Tibial nerve (tissue), 4 donors: ENCODE measurements around the gene PLCB4. TPM values are rescaled to one million over a fixed set of nuclear protein-coding genes. Genes with fewer than 3 reads are reported as not detected.
"Not testable (repeated sequence)": the region's sequence is repeated elsewhere in the genome, so short reads cannot be mapped to it uniquely, and the experiment has no call there.

ENCODE experiments used
- DNase-seq, 2 donors: peaks; one replicate each; pipeline ENCODE4 v3.0.0-alpha.2; 2019; ENCODE audit warnings: low spot score in 2 of 2
- H3K27ac ChIP-seq, 4 donors: fragments of 200-600 bp; sonication (generic) in 3 of 4; one replicate each; pipeline ENCODE4 v1.5.1; 2017 to 2019; ENCODE audit warnings: mild to moderate bottlenecking in 1 of 4
- H3K27me3 ChIP-seq, 2 donors: fragments of 200-600 bp; sonication (generic) in 1 of 2; one replicate each; pipeline versions ENCODE4 v1.5.1 to v1.6.0; 2017 to 2019
- H3K36me3 ChIP-seq, 3 donors: fragments of 200-600 bp; sonication (generic); one replicate each; pipeline ENCODE4 v1.5.1; 2018 to 2019
- H3K4me1 ChIP-seq, 4 donors: fragments of 200-600 bp; sonication (generic) in 3 of 4; one replicate each; pipeline ENCODE4 v1.5.1; 2017 to 2019
- H3K4me3 ChIP-seq, 4 donors: fragments of 200-600 bp; sonication (generic) in 3 of 4; one replicate each; pipeline ENCODE4 v1.5.1; 2017 to 2019; ENCODE audit warnings: mild to moderate bottlenecking in 1 of 4, moderate library complexity in 1 of 4
- H3K9me3 ChIP-seq, 4 donors: fragments of 200-600 bp; sonication (generic) in 3 of 4; one replicate each; pipeline ENCODE4 v1.5.1; 2017 to 2019
- EP300 ChIP-seq, 2 donors: sonication (generic); formaldehyde crosslinking; IDR thresholded peaks; one replicate each; pipeline ENCODE4 v1.6.1; 2017; ENCODE audit warnings: antibody characterized with exemption in 2 of 2, mild to moderate bottlenecking in 1 of 2
- POLR2A ChIP-seq, 2 donors: fragments of 450-650 bp; IDR thresholded peaks; one replicate each; pipeline ENCODE4 v1.6.1; 2017; ENCODE audit warnings: antibody characterized with exemption in 2 of 2, mild to moderate bottlenecking in 2 of 2, moderate library complexity in 2 of 2
- WGBS, 2 donors: methylation state at CpG; one replicate each; pipeline ENCODE4 v1.1.5; 2018; 5-methylcytosine and 5-hydroxymethylcytosine counted together
- total RNA-seq, 4 donors: library from RNA; depleted of rRNA; stranded (reverse); fragments of >200 nt; gene quantifications; one replicate each; pipeline ENCODE4 v1.1.0, GENCODE V29; 2016
- TF ChIP-seq, protein P1 (sequence below), 5 experiments: fragments of 200-600 bp in 3 of 5; fragments of 450-650 bp in 2 of 5; sonication (generic) in 3 of 5; IDR thresholded peaks; one replicate each; pipeline ENCODE4 v1.5.1; 2016 to 2019; ENCODE audit warnings: antibody characterized with exemption in 5 of 5, mild to moderate bottlenecking in 3 of 5, moderate library complexity in 2 of 5

Gene PLCB4
- total RNA-seq, 4 donors from 2014 or later, result 35.7 to 52.9 (median 40.1) TPM

- WGBS, 2 donors, result 85 to 86% methylated on average over 2 of the region's 2 CpGs
These were observed 78.7 kb downstream of the PLCB4 start for GRCh38 chr20:9147547-9148024.

GRCh38 chr20:9148291-9148690 is 79.4 kb downstream of the PLCB4 start:
- Histone ChIP-seq H3K9me3 (peaks cover 0 to 12% (median 0%) of the 10 kb centered on the region in 4 donors), H3K4me1 (peaks cover 0 to 36% (median 12%) of the 10 kb centered on the region in 4 donors), H3K4me3 (no peak overlapping the region), H3K27ac (no peak overlapping the region), H3K27me3 (no peaks in the 10 kb centered on the region), H3K36me3 (peaks cover 0 to 7% (median 0%) of the 10 kb centered on the region in 3 donors)
- WGBS, 2 donors, result 83 to 88% methylated on average over 3 of the region's 3 CpGs
- no peak for TF ChIP-seq POLR2A (IDR thresholded peaks at IDR 0.05)
- TF ChIP-seq, protein P1, sequence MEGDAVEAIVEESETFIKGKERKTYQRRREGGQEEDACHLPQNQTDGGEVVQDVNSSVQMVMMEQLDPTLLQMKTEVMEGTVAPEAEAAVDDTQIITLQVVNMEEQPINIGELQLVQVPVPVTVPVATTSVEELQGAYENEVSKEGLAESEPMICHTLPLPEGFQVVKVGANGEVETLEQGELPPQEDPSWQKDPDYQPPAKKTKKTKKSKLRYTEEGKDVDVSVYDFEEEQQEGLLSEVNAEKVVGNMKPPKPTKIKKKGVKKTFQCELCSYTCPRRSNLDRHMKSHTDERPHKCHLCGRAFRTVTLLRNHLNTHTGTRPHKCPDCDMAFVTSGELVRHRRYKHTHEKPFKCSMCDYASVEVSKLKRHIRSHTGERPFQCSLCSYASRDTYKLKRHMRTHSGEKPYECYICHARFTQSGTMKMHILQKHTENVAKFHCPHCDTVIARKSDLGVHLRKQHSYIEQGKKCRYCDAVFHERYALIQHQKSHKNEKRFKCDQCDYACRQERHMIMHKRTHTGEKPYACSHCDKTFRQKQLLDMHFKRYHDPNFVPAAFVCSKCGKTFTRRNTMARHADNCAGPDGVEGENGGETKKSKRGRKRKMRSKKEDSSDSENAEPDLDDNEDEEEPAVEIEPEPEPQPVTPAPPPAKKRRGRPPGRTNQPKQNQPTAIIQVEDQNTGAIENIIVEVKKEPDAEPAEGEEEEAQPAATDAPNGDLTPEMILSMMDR (IDR thresholded peaks at IDR 0.05), result no peak
- no peak for TF ChIP-seq EP300 (IDR thresholded peaks at IDR 0.05)
- DNase-seq, result no peak

More at GRCh38 chr20:9147547-9148024, 78.7 kb downstream of the PLCB4 start:
- no peak for TF ChIP-seq EP300 (IDR thresholded peaks at IDR 0.05)
- TF ChIP-seq POLR2A (IDR thresholded peaks at IDR 0.05), result no peak
- TF ChIP-seq, protein P1 (IDR thresholded peaks at IDR 0.05), result no peak
- no peak for DNase-seq
- Histone ChIP-seq H3K4me3 (no peak overlapping the region), H3K9me3 (peaks cover 0 to 12% (median 0%) of the 10 kb centered on the region in 4 donors), H3K27me3 (no peaks in the 10 kb centered on the region), H3K36me3 (peaks cover 0 to 7% (median 0%) of the 10 kb centered on the region in 3 donors), H3K27ac (no peak overlapping the region), H3K4me1 (peaks cover 0 to 36% (median 12%) of the 10 kb centered on the region in 4 donors)

GRCh38 chr20:9149087-9149486 is 80.2 kb downstream of the PLCB4 start:
- H3K36me3 ChIP-seq, result peaks cover 0 to 7% (median 0%) of the 10 kb centered on the region in 3 donors
- TF ChIP-seq EP300 (IDR thresholded peaks at IDR 0.05) (no peak), POLR2A (IDR thresholded peaks at IDR 0.05) (no peak)
- TF ChIP-seq, protein P1 (IDR thresholded peaks at IDR 0.05), result no peak
- H3K27ac ChIP-seq, result no peak overlapping the region
- H3K4me3 ChIP-seq, result no peak overlapping the region
- no peak for DNase-seq
- peaks cover 0 to 30% (median 9%) of the 10 kb centered on the region in 4 donors for H3K4me1 ChIP-seq
- H3K9me3 ChIP-seq, result peaks cover 0 to 12% (median 0%) of the 10 kb centered on the region in 4 donors
- H3K27me3 ChIP-seq, result no peaks in the 10 kb centered on the region
- WGBS, 2 donors, result 88 to 90% methylated on average over 3 of the region's 3 CpGs

GRCh38 chr20:9149796-9150195 is 80.9 kb downstream of the PLCB4 start:
- H3K4me1 ChIP-seq, result peaks cover 0 to 25% (median 8%) of the 10 kb centered on the region in 4 donors
- H3K9me3 ChIP-seq, result peaks cover 0 to 12% (median 0%) of the 10 kb centered on the region in 4 donors
- H3K27me3 ChIP-seq, result no peaks in the 10 kb centered on the region
- H3K4me3 ChIP-seq, result no peak overlapping the region
- 86 to 87% methylated on average over 4 of the region's 4 CpGs for WGBS, 2 donors
- no peak for DNase-seq
- peaks cover 0 to 7% (median 0%) of the 10 kb centered on the region in 3 donors for H3K36me3 ChIP-seq
- TF ChIP-seq EP300 (IDR thresholded peaks at IDR 0.05) (no peak), POLR2A (IDR thresholded peaks at IDR 0.05) (no peak)
- TF ChIP-seq, protein P1 (IDR thresholded peaks at IDR 0.05), result no peak
- no peak overlapping the region for H3K27ac ChIP-seq

DNA sequence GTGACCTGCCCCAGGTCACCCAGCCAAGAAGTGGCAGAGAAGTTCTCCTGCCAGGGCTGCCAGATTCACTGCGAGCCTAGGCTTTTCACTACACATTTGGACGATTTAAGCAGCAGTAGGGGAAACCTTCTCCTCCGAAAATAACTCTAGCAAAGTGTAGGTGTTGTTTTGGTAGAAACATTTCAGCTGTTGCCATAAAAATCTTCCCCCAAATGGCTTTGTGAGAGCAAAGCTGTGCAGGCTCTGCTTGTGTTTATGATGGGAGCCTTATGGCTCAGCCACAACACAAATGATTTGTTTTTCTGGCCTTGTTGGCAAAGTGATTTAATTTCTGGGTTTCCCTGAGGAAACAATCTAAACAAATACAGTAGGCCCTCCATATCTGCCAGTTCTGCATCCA is 81.8 kb downstream of the PLCB4 start:
- Histone ChIP-seq H3K36me3 (peaks cover 0 to 7% (median 0%) of the 10 kb centered on the region in 3 donors), H3K27ac (no peak overlapping the region), H3K4me1 (peaks cover 0 to 16% (median 1%) of the 10 kb centered on the region in 4 donors), H3K4me3 (no peak overlapping the region), H3K27me3 (no peaks in the 10 kb centered on the region), H3K9me3 (peaks cover 0 to 12% (median 0%) of the 10 kb centered on the region in 4 donors)
- 75 to 84% methylated on average over 3 of the region's 3 CpGs for WGBS, 2 donors
- DNase-seq, result no peak
- TF ChIP-seq POLR2A (IDR thresholded peaks at IDR 0.05), result no peak
- no peak for TF ChIP-seq EP300 (IDR thresholded peaks at IDR 0.05)
- TF ChIP-seq, protein P1 (IDR thresholded peaks at IDR 0.05), result no peak

GRCh38 chr20:9152139-9152538 is 83.3 kb downstream of the PLCB4 start:
- not testable (repeated sequence) for H3K4me3 ChIP-seq, H3K36me3 ChIP-seq, H3K27me3 ChIP-seq, H3K27ac ChIP-seq, H3K4me1 ChIP-seq, DNase-seq
- 50% methylated on average over 1 of the region's 1 CpG; no CpG with 5 or more reads in 1 of the 2 donors for WGBS, 2 donors
- H3K9me3 ChIP-seq, result peaks cover 0 to 12% (median 0%) of the 10 kb centered on the region in 4 donors
